ENCODE data around the gene KIAA1958.

- TF ChIP-seq REST (IDR thresholded peaks at IDR 0.05; ENCODE audit: low read depth) (no peak), TAF1 (IDR thresholded peaks at IDR 0.05; ENCODE audit: low read depth) (no peak), RAD21 (IDR thresholded peaks at IDR 0.05; ENCODE audit: low read depth) (no peak)
Observed at GRCh38 chr9:112642126-112642525, 155.5 kb downstream of the KIAA1958 start.

Measured in Ishikawa (cell line).